ENCODE measurements around the gene CCDC124. TPM values are rescaled to one million over a fixed set of nuclear protein-coding genes. Genes with fewer than 3 reads are reported as not detected.
"Not testable (repeated sequence)": the region's sequence is repeated elsewhere in the genome, so short reads cannot be mapped to it uniquely, and the experiment has no call there.

CCDC124 gene
- polyA plus RNA-seq, 1 of the 3 experiments (the other 2 are of a cell fraction), result 231 TPM

- H4K20me1 ChIP-seq (ENCODE audit: insufficient read depth), result no peaks in the 10 kb centered on the region
- POLR2A ChIA-PET, result no interaction called here
- WGBS (ENCODE audit: low lambda C conversion rate), result 42% methylated on average over 7 of the region's 7 CpGs
- no peaks in the 10 kb centered on the region for H3K9me3 ChIP-seq
- H3K79me2 ChIP-seq (ENCODE audit: insufficient read depth), result no peaks in the 10 kb centered on the region
- no peak for DNase-seq
- H3K4me2 ChIP-seq, result no peak overlapping the region
- no peak overlapping the region for H3K4me3 ChIP-seq (ENCODE audit: low read depth in 2 of 2, low read length in 1 of 2)
- H3F3A ChIP-seq (replicated peaks; ENCODE audit: insufficient read depth), result no peaks in the 10 kb centered on the region
- peaks cover 8% of the 10 kb centered on the region; the same call in 1 of the 2 replicates for H3K27me3 ChIP-seq (ENCODE audit: insufficient read depth)
- H3K36me3 ChIP-seq (replicated peaks in 1 of 2; ENCODE audit: control insufficient read depth in 1 of 2, insufficient read depth in 2 of 2, low read length in 1 of 2), result no peaks in the 10 kb centered on the region
- no peak overlapping the region for H3K9ac ChIP-seq
- TF ChIP-seq RAD21 (IDR thresholded peaks at IDR 0.05; ENCODE audit: low read length), result no peak
- no peak for TF ChIP-seq GABPA (IDR thresholded peaks at IDR 0.05; ENCODE audit: low read depth)
- TF ChIP-seq, protein P1, sequence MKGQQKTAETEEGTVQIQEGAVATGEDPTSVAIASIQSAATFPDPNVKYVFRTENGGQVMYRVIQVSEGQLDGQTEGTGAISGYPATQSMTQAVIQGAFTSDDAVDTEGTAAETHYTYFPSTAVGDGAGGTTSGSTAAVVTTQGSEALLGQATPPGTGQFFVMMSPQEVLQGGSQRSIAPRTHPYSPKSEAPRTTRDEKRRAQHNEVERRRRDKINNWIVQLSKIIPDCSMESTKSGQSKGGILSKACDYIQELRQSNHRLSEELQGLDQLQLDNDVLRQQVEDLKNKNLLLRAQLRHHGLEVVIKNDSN (IDR thresholded peaks at IDR 0.05; ENCODE audit: borderline replicate concordance, low read depth), result no peak
- no peak for TF ChIP-seq TAF1 (IDR thresholded peaks at IDR 0.05; ENCODE audit: borderline replicate concordance, low read depth, low read length)
- TF ChIP-seq, protein P2, sequence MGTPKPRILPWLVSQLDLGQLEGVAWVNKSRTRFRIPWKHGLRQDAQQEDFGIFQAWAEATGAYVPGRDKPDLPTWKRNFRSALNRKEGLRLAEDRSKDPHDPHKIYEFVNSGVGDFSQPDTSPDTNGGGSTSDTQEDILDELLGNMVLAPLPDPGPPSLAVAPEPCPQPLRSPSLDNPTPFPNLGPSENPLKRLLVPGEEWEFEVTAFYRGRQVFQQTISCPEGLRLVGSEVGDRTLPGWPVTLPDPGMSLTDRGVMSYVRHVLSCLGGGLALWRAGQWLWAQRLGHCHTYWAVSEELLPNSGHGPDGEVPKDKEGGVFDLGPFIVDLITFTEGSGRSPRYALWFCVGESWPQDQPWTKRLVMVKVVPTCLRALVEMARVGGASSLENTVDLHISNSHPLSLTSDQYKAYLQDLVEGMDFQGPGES (IDR thresholded peaks at IDR 0.05; ENCODE audit: low read depth, low read length), result no peak
- no peak for TF ChIP-seq FOXJ3 (CRISPR knock-in tag; IDR thresholded peaks at IDR 0.05)
- no peak for TF ChIP-seq TEAD4 (IDR thresholded peaks at IDR 0.05; ENCODE audit: borderline replicate concordance, insufficient read depth)
- no peak overlapping the region for H3K27ac ChIP-seq (ENCODE audit: low read depth in 2 of 2, low read length in 1 of 2)
- CTCF ChIA-PET, result interaction anchor here (0.6 kb wide), 1 partner anchor 46 kb away, joined by 3 read pairs; the partner anchor contains the start of gene CCDC124
- H3K9me2 ChIP-seq, result no peaks in the 10 kb centered on the region
- H2AFZ ChIP-seq (ENCODE audit: low read depth), result no peak overlapping the region
- H3K4me1 ChIP-seq (ENCODE audit: control insufficient read depth in 1 of 2, insufficient read depth in 2 of 2, low read depth in 1 of 2, low read length in 1 of 2), result no peaks in the 10 kb centered on the region
Measured at GRCh38 chr19:17886515-17886914, 46.3 kb upstream of the CCDC124 start.

GRCh38 chr19:17887221-17887620, 45.6 kb upstream of the CCDC124 start:
- H3K4me3 ChIP-seq (ENCODE audit: low read depth in 2 of 2, low read length in 1 of 2); H3K36me3 ChIP-seq (replicated peaks in 1 of 2; ENCODE audit: control insufficient read depth in 1 of 2, insufficient read depth in 2 of 2, low read length in 1 of 2); H3F3A ChIP-seq (replicated peaks; ENCODE audit: insufficient read depth); H3K79me2 ChIP-seq (ENCODE audit: insufficient read depth); POLR2A ChIA-PET; H3K27ac ChIP-seq (ENCODE audit: low read depth in 2 of 2, low read length in 1 of 2); H3K9ac ChIP-seq; CTCF ChIA-PET; H3K9me2 ChIP-seq; H3K9me3 ChIP-seq; H2AFZ ChIP-seq (ENCODE audit: low read depth); H3K4me2 ChIP-seq; H3K4me1 ChIP-seq (ENCODE audit: control insufficient read depth in 1 of 2, insufficient read depth in 2 of 2, low read depth in 1 of 2, low read length in 1 of 2); H4K20me1 ChIP-seq (ENCODE audit: insufficient read depth); DNase-seq; H3K27me3 ChIP-seq (ENCODE audit: insufficient read depth): not testable (repeated sequence)
- 34% methylated on average over 4 of the region's 4 CpGs for WGBS (ENCODE audit: low lambda C conversion rate)

DNA sequence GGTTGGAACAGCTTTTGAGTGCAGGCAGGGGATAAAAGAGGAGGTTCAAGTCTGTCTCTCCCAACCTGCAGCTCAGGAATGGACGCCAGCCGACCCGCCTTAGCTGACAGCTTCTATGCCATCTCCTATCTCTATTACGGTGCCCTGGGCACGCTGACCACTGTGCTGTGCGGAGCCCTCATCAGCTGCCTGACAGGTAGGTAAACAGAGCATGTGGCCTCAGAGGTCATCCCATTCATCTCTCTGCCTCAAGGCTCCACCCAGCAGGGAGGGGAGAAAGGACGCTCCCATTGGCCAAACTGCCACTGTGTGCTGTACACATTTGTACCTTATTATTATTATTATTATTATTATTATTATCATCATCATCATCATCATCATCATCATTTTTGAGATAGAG, 44.6 kb upstream of the CCDC124 start:
- no peak overlapping the region for H3K4me2 ChIP-seq
- ChIA-PET POLR2A (no interaction called here), CTCF (no interaction called here)
- H3F3A ChIP-seq (replicated peaks; ENCODE audit: insufficient read depth), result no peaks in the 10 kb centered on the region
- H3K9ac ChIP-seq, result no peak overlapping the region
- H3K9me2 ChIP-seq, result no peaks in the 10 kb centered on the region
- H3K27ac ChIP-seq (ENCODE audit: low read depth in 2 of 2, low read length in 1 of 2), result no peak overlapping the region
- no peaks in the 10 kb centered on the region for H4K20me1 ChIP-seq (ENCODE audit: insufficient read depth)
- no peak for DNase-seq
- H3K36me3 ChIP-seq (replicated peaks in 1 of 2; ENCODE audit: control insufficient read depth in 1 of 2, insufficient read depth in 2 of 2, low read length in 1 of 2), result no peaks in the 10 kb centered on the region
- H3K4me3 ChIP-seq (ENCODE audit: low read depth in 2 of 2, low read length in 1 of 2), result no peak overlapping the region
- H3K27me3 ChIP-seq (ENCODE audit: insufficient read depth), result peaks cover 5% of the 10 kb centered on the region; the same call in 1 of the 2 replicates
- H3K79me2 ChIP-seq (ENCODE audit: insufficient read depth), result no peaks in the 10 kb centered on the region
- H2AFZ ChIP-seq (ENCODE audit: low read depth), result no peak overlapping the region
- H3K9me3 ChIP-seq, result no peaks in the 10 kb centered on the region
- WGBS (ENCODE audit: low lambda C conversion rate), result 51% methylated on average over 7 of the region's 7 CpGs
- no peaks in the 10 kb centered on the region for H3K4me1 ChIP-seq (ENCODE audit: control insufficient read depth in 1 of 2, insufficient read depth in 2 of 2, low read depth in 1 of 2, low read length in 1 of 2)
- TF ChIP-seq TCF12 (IDR thresholded peaks at IDR 0.05) (no peak), NFIC (IDR thresholded peaks at IDR 0.05; ENCODE audit: borderline replicate concordance) (no peak), EP300 (IDR thresholded peaks at IDR 0.05; ENCODE audit: borderline replicate concordance in 1 of 2, low read depth in 1 of 2, low read length in 1 of 2) (no peak), RFX5 (IDR thresholded peaks at IDR 0.05; ENCODE audit: low read length) (no peak), JUND (IDR thresholded peaks at IDR 0.05) (no peak), REST (IDR thresholded peaks at IDR 0.05; ENCODE audit: low read depth, low read length) (no peak), CHD2 (IDR thresholded peaks at IDR 0.05; ENCODE audit: low read length, partially characterized antibody) (no peak), RAD21 (IDR thresholded peaks at IDR 0.05; ENCODE audit: low read length) (no peak), SMC3 (IDR thresholded peaks at IDR 0.05; ENCODE audit: low read depth, low read length) (no peak), FOXJ3 (CRISPR knock-in tag; IDR thresholded peaks at IDR 0.05) (no peak), NRF1 (IDR thresholded peaks at IDR 0.05; ENCODE audit: low read depth, low read length) (no peak), MEF2A (IDR thresholded peaks at IDR 0.05; ENCODE audit: borderline replicate concordance, low read depth) (no peak)
- TF ChIP-seq, protein P2 (IDR thresholded peaks at IDR 0.05; ENCODE audit: low read depth, low read length), result no peak
